ENCODE measurements around the gene HIPK2. TPM values are rescaled to one million over a fixed set of nuclear protein-coding genes. Genes with fewer than 3 reads are reported as not detected.

Gene HIPK2
- polyA plus RNA-seq, 3 donors, result 1.6 to 12.1 (median 3.0) TPM

GRCh38 chr7:139721821-139722220 is 56.0 kb downstream of the HIPK2 start:
- WGBS (ENCODE audit: insufficient coverage), result no CpG with 5 or more reads among the region's 2 CpGs
- Mint-ChIP-seq H3K27me3 (ENCODE audit: low read depth in 3 of 3) (peaks cover 0 to 3% (median 0%) of the 10 kb centered on the region in 3 donors), H3K27ac (no peak overlapping the region)

GRCh38 chr7:139721417-139721816 is 56.4 kb downstream of the HIPK2 start:
- TF ChIP-seq, protein P1, sequence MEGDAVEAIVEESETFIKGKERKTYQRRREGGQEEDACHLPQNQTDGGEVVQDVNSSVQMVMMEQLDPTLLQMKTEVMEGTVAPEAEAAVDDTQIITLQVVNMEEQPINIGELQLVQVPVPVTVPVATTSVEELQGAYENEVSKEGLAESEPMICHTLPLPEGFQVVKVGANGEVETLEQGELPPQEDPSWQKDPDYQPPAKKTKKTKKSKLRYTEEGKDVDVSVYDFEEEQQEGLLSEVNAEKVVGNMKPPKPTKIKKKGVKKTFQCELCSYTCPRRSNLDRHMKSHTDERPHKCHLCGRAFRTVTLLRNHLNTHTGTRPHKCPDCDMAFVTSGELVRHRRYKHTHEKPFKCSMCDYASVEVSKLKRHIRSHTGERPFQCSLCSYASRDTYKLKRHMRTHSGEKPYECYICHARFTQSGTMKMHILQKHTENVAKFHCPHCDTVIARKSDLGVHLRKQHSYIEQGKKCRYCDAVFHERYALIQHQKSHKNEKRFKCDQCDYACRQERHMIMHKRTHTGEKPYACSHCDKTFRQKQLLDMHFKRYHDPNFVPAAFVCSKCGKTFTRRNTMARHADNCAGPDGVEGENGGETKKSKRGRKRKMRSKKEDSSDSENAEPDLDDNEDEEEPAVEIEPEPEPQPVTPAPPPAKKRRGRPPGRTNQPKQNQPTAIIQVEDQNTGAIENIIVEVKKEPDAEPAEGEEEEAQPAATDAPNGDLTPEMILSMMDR (IDR thresholded peaks at IDR 0.05), result no peak
- peaks cover 4% of the 10 kb centered on the region for H4K20me1 ChIP-seq (ENCODE audit: insufficient read depth, low read length)
- H3K9me3 ChIP-seq (replicated peaks in 1 of 2; ENCODE audit: control insufficient read depth in 1 of 2, insufficient read depth in 1 of 2, low read length in 2 of 2), result no peaks in the 10 kb centered on the region
- H3K9me3 Mint-ChIP-seq, result no peaks in the 10 kb centered on the region
- peaks cover 0 to 3% (median 0%) of the 10 kb centered on the region in 3 donors for H3K27me3 Mint-ChIP-seq (ENCODE audit: low read depth in 3 of 3)
- H3K4me2 ChIP-seq (replicated peaks; ENCODE audit: extremely low read depth, low read length, poor library complexity, severe bottlenecking), result peak overlapping the region; percentile 14
- H3K79me2 ChIP-seq (ENCODE audit: insufficient read depth, low read length), result peaks cover 85% of the 10 kb centered on the region
- H3K4me1 Mint-ChIP-seq, result peaks cover 38% of the 10 kb centered on the region
- H3K36me3 Mint-ChIP-seq, result peaks cover 13 to 14% of the 10 kb centered on the region in 2 donors
- intact Hi-C loops (cut with micrococcal nuclease), result loop anchor here in 1 of 2 donors (5.0 kb wide), 1 partner anchor 51 kb away; no protein-coding TSS in a partner anchor
- peak overlapping the region in 1 of 2 donors; percentile 7 for H3K4me3 Mint-ChIP-seq
- H3K4me3 ChIP-seq (replicated peaks in 1 of 3; ENCODE audit: low read depth in 2 of 3, low read length in 3 of 3), result no peak overlapping the region
- peak overlapping the region; percentile 60 to 92 for H3K27ac ChIP-seq (ENCODE audit: low read depth in 1 of 2, low read length in 2 of 2)
- H3K36me3 ChIP-seq (replicated peaks in 1 of 2; ENCODE audit: control insufficient read depth in 1 of 2, insufficient read depth in 2 of 2, low read length in 2 of 2), result peaks cover 4 to 9% of the 10 kb centered on the region in 2 donors
- H3K9ac ChIP-seq (ENCODE audit: insufficient read depth, low read length, poor library complexity, severe bottlenecking), result peak overlapping the region; percentile 22
- H3K27me3 ChIP-seq (ENCODE audit: control insufficient read depth in 2 of 2, insufficient read depth in 2 of 2, low read length in 2 of 2), result no peaks in the 10 kb centered on the region
- H2AFZ ChIP-seq (ENCODE audit: insufficient read depth, low read depth, low read length, poor library complexity, severe bottlenecking), result no peak overlapping the region
- no peak overlapping the region for H3K27ac Mint-ChIP-seq
- peaks cover 92 to 95% of the 10 kb centered on the region in 2 donors for H3K4me1 ChIP-seq (ENCODE audit: control insufficient read depth in 1 of 2, insufficient read depth in 2 of 2, low read length in 2 of 2)
- no peak for DNase-seq
- 100% methylated on average over 1 of the region's 4 CpGs for WGBS (ENCODE audit: insufficient coverage)

More at GRCh38 chr7:139721821-139722220, 56.0 kb downstream of the HIPK2 start:
- Histone ChIP-seq H4K20me1 (ENCODE audit: insufficient read depth, low read length) (peaks cover 4% of the 10 kb centered on the region), H3K79me2 (ENCODE audit: insufficient read depth, low read length) (peaks cover 82% of the 10 kb centered on the region), H3K9me3 (replicated peaks in 1 of 2; ENCODE audit: control insufficient read depth in 1 of 2, insufficient read depth in 1 of 2, low read length in 2 of 2) (no peaks in the 10 kb centered on the region), H3K9ac (ENCODE audit: insufficient read depth, low read length, poor library complexity, severe bottlenecking) (peak overlapping the region; percentile 13), H3K27ac (ENCODE audit: low read depth in 1 of 2, low read length in 2 of 2) (peak overlapping the region; percentile 60 to 92), H3K4me3 (replicated peaks in 1 of 3; ENCODE audit: low read depth in 2 of 3, low read length in 3 of 3) (no peak overlapping the region), H3K27me3 (ENCODE audit: control insufficient read depth in 2 of 2, insufficient read depth in 2 of 2, low read length in 2 of 2) (no peaks in the 10 kb centered on the region), H3K4me1 (ENCODE audit: control insufficient read depth in 1 of 2, insufficient read depth in 2 of 2, low read length in 2 of 2) (peaks cover 96 to 99% of the 10 kb centered on the region in 2 donors), H3K36me3 (replicated peaks in 1 of 2; ENCODE audit: control insufficient read depth in 1 of 2, insufficient read depth in 2 of 2, low read length in 2 of 2) (peaks cover 0 to 5% of the 10 kb centered on the region in 2 donors), H3K4me2 (replicated peaks; ENCODE audit: extremely low read depth, low read length, poor library complexity, severe bottlenecking) (no peak overlapping the region), H2AFZ (ENCODE audit: insufficient read depth, low read depth, low read length, poor library complexity, severe bottlenecking) (no peak overlapping the region)
- intact Hi-C loops (cut with micrococcal nuclease), result loop anchor here (2.0 to 5.0 kb wide), 3 partner anchors 41 to 51 kb away; no protein-coding TSS in a partner anchor
- H3K36me3 Mint-ChIP-seq, result peaks cover 10% of the 10 kb centered on the region in 2 donors
- TF ChIP-seq, protein P1 (IDR thresholded peaks at IDR 0.05), result no peak
- no peak for DNase-seq
- no peak overlapping the region for H3K4me3 Mint-ChIP-seq
- no peaks in the 10 kb centered on the region for H3K9me3 Mint-ChIP-seq
- H3K4me1 Mint-ChIP-seq, result peaks cover 42% of the 10 kb centered on the region

Data from CD14-positive monocyte (primary cell).